ENCODE data around the gene ITGB8.

Gene ITGB8

GRCh38 chr7:20346577-20346976 lies 15.9 kb downstream of the ITGB8 start:
- no peak for ATAC-seq
- TF ChIP-seq ZNF8 (CRISPR knock-in tag; IDR thresholded peaks at IDR 0.05) (no peak), ZFP3 (CRISPR knock-in tag; IDR thresholded peaks at IDR 0.05) (no peak), ARNTL (CRISPR knock-in tag; IDR thresholded peaks at IDR 0.05; ENCODE audit: borderline replicate concordance, low read depth) (no peak), TSHZ2 (CRISPR knock-in tag; IDR thresholded peaks at IDR 0.05) (no peak), CSRNP3 (CRISPR knock-in tag; IDR thresholded peaks at IDR 0.05) (no peak), CSDC2 (CRISPR knock-in tag; IDR thresholded peaks at IDR 0.05) (no peak), BACH2 (CRISPR knock-in tag; IDR thresholded peaks at IDR 0.05; ENCODE audit: borderline replicate concordance) (no peak), TCF4 (CRISPR knock-in tag; IDR thresholded peaks at IDR 0.05; ENCODE audit: borderline replicate concordance) (no peak), ESRRG (CRISPR knock-in tag; IDR thresholded peaks at IDR 0.05) (no peak), CREB5 (CRISPR knock-in tag; IDR thresholded peaks at IDR 0.05; ENCODE audit: low read depth) (no peak), GLIS3 (CRISPR knock-in tag; IDR thresholded peaks at IDR 0.05) (no peak), PATZ1 (CRISPR knock-in tag; IDR thresholded peaks at IDR 0.05; ENCODE audit: borderline replicate concordance) (no peak), ISL1 (CRISPR knock-in tag; IDR thresholded peaks at IDR 0.05) (no peak), SNAI2 (CRISPR knock-in tag; IDR thresholded peaks at IDR 0.05) (no peak), ZNF565 (CRISPR knock-in tag; conservative IDR thresholded peaks at IDR 0.05; ENCODE audit: low read depth) (no peak), PPARA (CRISPR knock-in tag; IDR thresholded peaks at IDR 0.05; ENCODE audit: borderline replicate concordance) (no peak), TOX (CRISPR knock-in tag; IDR thresholded peaks at IDR 0.05; ENCODE audit: borderline replicate concordance) (no peak), ZFP30 (CRISPR knock-in tag; IDR thresholded peaks at IDR 0.05) (no peak)

GRCh38 chr7:20347680-20348079 lies 17.0 kb downstream of the ITGB8 start:
- ATAC-seq = no peak
- TF ChIP-seq ISL1 (CRISPR knock-in tag; IDR thresholded peaks at IDR 0.05) = no peak
- TF ChIP-seq ZFP3 (CRISPR knock-in tag; IDR thresholded peaks at IDR 0.05) = no peak
- TF ChIP-seq SNAI2 (CRISPR knock-in tag; IDR thresholded peaks at IDR 0.05) = no peak
- no peak for TF ChIP-seq TSHZ2 (CRISPR knock-in tag; IDR thresholded peaks at IDR 0.05)
- no peak for TF ChIP-seq TOX (CRISPR knock-in tag; IDR thresholded peaks at IDR 0.05; ENCODE audit: borderline replicate concordance)

- ATAC-seq = no peak
- TF ChIP-seq SNAI2 (CRISPR knock-in tag; IDR thresholded peaks at IDR 0.05) = no peak
- TF ChIP-seq ZNF565 (CRISPR knock-in tag; conservative IDR thresholded peaks at IDR 0.05; ENCODE audit: low read depth) = no peak
- TF ChIP-seq CREB5 (CRISPR knock-in tag; IDR thresholded peaks at IDR 0.05; ENCODE audit: low read depth) = no peak
- TF ChIP-seq BACH2 (CRISPR knock-in tag; IDR thresholded peaks at IDR 0.05; ENCODE audit: borderline replicate concordance) = no peak
- no peak for TF ChIP-seq ZNF8 (CRISPR knock-in tag; IDR thresholded peaks at IDR 0.05)
- TF ChIP-seq RARB (CRISPR knock-in tag; IDR thresholded peaks at IDR 0.05) = no peak
- no peak for TF ChIP-seq GLIS3 (CRISPR knock-in tag; IDR thresholded peaks at IDR 0.05)
- TF ChIP-seq ISL1 (CRISPR knock-in tag; IDR thresholded peaks at IDR 0.05) = no peak
- no peak for TF ChIP-seq CSDC2 (CRISPR knock-in tag; IDR thresholded peaks at IDR 0.05)
- TF ChIP-seq ARNTL (CRISPR knock-in tag; IDR thresholded peaks at IDR 0.05; ENCODE audit: borderline replicate concordance, low read depth) = no peak
- TF ChIP-seq POU6F1 (CRISPR knock-in tag; IDR thresholded peaks at IDR 0.05; ENCODE audit: borderline replicate concordance, low read depth) = no peak
- no peak for TF ChIP-seq TOX (CRISPR knock-in tag; IDR thresholded peaks at IDR 0.05; ENCODE audit: borderline replicate concordance)
Observed at GRCh38 chr7:20348125-20348807, 17.6 kb downstream of the ITGB8 start.
